ENCODE results near the gene MMP28.

The MMP28 gene

DNA sequence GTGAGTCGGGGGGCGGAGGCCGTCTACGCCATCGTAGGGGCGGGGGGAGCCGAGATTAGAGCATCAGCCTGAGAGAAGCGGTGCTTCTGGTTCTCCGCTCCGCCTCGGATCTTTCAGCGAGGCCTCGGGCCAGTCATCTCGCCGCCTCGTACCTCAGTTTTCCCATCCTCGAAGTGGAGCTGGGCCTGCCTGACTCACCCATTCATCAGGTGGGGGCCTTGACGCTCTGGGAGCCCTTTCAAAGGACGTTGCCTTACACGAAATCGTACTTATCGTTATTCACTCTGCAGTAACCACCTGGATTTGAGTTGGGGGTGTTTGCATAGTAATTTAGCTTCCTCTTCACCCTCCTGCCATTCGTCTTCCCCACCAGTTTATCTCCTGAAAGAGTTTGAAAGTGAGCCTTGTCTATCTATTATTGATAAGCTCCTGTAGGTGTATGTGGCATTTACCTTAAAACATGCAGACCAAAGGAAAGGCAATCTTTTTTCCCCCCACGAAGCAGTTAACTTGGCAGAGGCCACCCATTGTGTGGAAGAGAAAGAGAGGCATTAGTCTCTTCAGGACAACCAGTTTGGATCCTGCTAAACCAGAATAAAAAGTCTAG is 14.5 kb upstream of the MMP28 start:
- TF ChIP-seq, protein P1, sequence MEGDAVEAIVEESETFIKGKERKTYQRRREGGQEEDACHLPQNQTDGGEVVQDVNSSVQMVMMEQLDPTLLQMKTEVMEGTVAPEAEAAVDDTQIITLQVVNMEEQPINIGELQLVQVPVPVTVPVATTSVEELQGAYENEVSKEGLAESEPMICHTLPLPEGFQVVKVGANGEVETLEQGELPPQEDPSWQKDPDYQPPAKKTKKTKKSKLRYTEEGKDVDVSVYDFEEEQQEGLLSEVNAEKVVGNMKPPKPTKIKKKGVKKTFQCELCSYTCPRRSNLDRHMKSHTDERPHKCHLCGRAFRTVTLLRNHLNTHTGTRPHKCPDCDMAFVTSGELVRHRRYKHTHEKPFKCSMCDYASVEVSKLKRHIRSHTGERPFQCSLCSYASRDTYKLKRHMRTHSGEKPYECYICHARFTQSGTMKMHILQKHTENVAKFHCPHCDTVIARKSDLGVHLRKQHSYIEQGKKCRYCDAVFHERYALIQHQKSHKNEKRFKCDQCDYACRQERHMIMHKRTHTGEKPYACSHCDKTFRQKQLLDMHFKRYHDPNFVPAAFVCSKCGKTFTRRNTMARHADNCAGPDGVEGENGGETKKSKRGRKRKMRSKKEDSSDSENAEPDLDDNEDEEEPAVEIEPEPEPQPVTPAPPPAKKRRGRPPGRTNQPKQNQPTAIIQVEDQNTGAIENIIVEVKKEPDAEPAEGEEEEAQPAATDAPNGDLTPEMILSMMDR (conservative IDR thresholded peaks at IDR 0.05; ENCODE audit: control insufficient read depth, insufficient read depth, low read depth, low read length): no peak
- peak; percentile 36 for DNase-seq (ENCODE audit: low read depth)
- peak overlapping the region; percentile 94 for H3K4me3 ChIP-seq (ENCODE audit: control insufficient read depth, low read depth, low read length)

DNA sequence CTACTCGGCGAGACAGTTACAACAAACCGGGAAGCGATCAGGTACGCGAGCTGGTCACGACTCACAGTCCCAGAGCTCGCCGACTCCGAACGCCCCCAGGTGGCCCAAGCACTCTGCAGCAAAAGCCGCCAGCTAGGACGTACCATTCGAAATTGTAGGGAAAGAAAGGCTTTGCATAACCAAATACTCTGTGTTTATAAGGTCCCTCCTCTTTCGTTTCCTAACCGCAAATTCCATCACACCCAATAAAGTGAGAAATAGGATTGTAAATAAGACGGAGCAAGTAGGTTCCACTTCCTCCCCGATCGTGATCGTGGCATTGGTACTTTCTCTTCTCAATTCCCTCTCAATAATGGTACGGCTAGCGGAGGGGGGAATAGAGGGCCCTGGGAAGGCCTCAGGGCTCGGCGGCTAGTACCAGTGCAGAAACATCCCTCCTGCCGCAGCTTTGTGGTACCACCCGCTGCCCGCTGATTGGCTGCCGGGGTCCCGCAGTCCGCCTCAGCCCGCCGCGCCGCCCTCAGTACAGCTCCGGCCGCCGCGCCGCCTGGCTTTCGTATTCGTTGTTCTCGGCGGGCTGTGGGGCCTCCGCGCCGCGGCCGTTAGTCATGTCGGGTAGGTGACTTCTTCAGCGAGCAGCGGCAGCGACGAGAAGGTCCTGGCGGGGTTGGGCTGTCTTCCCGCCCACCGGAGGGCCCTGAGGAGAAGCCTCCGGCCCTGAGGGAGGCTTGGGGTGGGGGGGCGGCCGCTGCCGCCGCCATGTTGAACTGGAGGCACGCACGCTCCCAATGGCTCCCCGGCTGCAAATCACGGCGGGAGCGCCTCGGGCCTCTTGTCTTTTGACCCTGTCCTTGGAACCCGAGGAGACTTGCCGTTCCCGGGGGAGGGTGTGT is 13.8 kb upstream of the MMP28 start, which contains the start of gene TAF15:
Gene TAF15, plus strand, starts transcription at position 523 of the 893 bp plus-strand sequence. Its CDS starts 86 bp downstream, at position 609.
- DNase-seq (ENCODE audit: low read depth): peak; percentile 97
- peak within 1 kb of the TSS; percentile 94 for H3K4me3 ChIP-seq (ENCODE audit: control insufficient read depth, low read depth, low read length)
- TF ChIP-seq, protein P1 (conservative IDR thresholded peaks at IDR 0.05; ENCODE audit: control insufficient read depth, insufficient read depth, low read depth, low read length): peak; percentile 71

DNA sequence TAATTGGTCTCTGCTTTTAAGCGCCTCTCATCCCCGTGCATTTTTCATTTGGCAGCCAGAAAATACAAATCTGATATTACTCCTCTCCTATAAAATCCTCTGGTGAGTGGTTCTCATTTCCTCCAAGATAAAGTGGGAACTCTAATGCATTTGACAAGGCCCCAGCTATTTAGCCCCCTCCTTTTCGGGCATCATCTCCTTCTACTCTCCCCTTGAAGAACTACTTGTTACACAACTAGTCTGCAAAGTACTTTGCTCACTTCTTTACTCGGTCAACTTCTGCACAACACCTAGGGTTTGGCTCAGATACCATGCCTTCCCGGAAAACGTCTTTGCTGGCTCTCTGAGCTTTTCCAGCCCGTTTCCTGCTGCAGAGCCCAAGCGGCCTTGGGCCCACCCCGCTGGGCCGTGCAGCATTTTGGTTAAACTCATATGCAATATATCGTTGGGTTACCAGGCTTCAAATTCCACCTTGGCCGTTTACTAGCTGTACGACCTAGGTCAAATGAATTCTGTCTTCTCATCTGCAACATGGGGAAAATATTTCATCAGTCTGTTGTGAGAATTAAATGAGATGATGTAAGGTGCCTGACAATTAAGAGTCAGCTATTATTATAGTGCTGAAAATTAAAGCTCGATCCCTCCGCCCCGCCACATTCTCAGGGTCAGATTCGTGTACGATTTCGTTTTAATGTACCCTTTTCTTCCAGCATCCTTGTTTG is 13.0 kb upstream of the MMP28 start:
- peak overlapping the region; percentile 45 for H3K4me3 ChIP-seq (ENCODE audit: control insufficient read depth, low read depth, low read length)
- DNase-seq (ENCODE audit: low read depth): no peak

DNA sequence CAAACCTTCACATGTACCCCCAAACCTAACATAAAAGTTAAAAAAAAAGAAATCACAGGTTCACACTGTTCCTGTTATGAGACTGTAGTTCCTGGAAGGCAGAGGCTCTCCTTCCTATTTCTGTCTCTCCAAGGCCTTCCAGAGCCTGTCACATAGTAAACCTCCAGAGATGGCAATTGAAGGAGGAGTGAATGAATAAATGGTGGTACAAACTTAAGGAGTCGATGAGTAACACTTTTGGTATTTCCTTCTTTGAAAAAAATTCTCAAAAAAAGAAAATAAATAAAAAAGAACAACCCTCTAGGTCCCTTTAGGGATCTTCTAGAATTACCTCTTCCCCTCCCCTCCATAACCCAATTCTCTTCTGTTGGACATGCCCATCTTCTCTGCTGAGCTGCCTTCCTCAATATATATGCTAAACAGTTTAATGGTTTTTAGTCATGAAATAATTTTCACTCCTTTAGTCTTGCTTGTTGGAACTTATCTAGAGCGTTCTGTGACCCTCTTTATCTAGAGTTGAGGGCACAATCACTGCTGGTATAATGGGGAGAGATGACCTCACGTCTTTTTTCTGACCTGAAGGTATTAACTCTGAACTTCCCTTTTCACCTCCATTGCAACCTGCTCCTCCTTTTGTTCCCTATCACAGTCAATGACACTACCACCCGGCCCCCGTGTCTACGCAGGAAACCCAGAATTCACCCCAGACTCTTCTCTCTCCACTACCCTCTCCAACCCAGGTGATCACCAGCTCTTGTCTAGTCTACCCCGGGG is 12.1 kb upstream of the MMP28 start:
- TF ChIP-seq, protein P1 (conservative IDR thresholded peaks at IDR 0.05; ENCODE audit: control insufficient read depth, insufficient read depth, low read depth, low read length): no peak
- H3K4me3 ChIP-seq (ENCODE audit: control insufficient read depth, low read depth, low read length): no peak overlapping the region
- DNase-seq (ENCODE audit: low read depth): peak; percentile 53

More for the DNA sequence above, 13.0 kb upstream of the MMP28 start:
- TF ChIP-seq, protein P1 (conservative IDR thresholded peaks at IDR 0.05; ENCODE audit: control insufficient read depth, insufficient read depth, low read depth, low read length): no peak

DNA sequence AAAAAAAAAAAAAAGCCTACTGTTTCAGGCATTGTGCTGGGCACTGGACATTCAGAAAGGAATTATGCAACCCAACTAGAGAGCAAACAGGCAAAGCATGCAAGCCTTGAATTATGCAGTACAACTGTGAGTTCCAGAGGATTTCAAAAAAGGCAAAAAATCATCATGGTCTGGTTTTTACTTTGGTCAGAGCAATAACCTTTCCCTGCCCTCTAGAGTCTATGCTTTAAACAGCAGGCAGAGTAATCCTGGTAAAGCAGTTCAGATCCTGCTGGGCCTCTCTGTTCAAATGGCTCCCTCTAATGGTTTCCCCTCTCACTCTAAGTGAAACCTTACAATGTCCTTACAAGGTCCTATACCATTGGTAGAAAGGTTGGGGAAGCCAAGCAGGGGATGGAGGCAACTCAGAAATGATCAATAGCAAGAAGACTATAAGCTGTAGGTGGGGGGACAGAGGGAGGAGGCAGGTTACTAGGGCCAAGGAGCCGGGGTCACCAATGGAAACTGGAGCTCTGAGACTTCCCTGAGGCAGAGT is 9.3 kb upstream of the MMP28 start:
- no peak overlapping the region for H3K4me3 ChIP-seq (ENCODE audit: control insufficient read depth, low read depth, low read length)
- TF ChIP-seq, protein P1 (conservative IDR thresholded peaks at IDR 0.05; ENCODE audit: control insufficient read depth, insufficient read depth, low read depth, low read length): peak; percentile 100
- peak; percentile 94 for DNase-seq (ENCODE audit: low read depth)

Measured in fibroblast of mammary gland (primary cell).